Testis (tissue), 2 donors: ENCODE measurements around the gene AFF4.
A peak's percentile ranks its signal among the peaks of the same experiment; 100 is the strongest.

Experiments
- POLR2A ChIP-seq: fragments of 450-650 bp; IDR thresholded peaks from one replicate; pipeline ENCODE4 v1.6.1; 2017; ENCODE audit warnings: antibody characterized with exemption, mild to moderate bottlenecking, moderate library complexity
- TF ChIP-seq, protein P1 (sequence below), 3 experiments: fragments of 450-650 bp in 2 of 3; fragments of 200-600 bp in 1 of 3; sonication (generic) in 1 of 3; IDR thresholded peaks; one replicate each; pipeline ENCODE4 v1.5.1; 2016 to 2019; ENCODE audit warnings: antibody characterized with exemption in 3 of 3, mild to moderate bottlenecking in 2 of 3, moderate library complexity in 1 of 3

- peak; percentile 90 for TF ChIP-seq POLR2A
- TF ChIP-seq, protein P1, sequence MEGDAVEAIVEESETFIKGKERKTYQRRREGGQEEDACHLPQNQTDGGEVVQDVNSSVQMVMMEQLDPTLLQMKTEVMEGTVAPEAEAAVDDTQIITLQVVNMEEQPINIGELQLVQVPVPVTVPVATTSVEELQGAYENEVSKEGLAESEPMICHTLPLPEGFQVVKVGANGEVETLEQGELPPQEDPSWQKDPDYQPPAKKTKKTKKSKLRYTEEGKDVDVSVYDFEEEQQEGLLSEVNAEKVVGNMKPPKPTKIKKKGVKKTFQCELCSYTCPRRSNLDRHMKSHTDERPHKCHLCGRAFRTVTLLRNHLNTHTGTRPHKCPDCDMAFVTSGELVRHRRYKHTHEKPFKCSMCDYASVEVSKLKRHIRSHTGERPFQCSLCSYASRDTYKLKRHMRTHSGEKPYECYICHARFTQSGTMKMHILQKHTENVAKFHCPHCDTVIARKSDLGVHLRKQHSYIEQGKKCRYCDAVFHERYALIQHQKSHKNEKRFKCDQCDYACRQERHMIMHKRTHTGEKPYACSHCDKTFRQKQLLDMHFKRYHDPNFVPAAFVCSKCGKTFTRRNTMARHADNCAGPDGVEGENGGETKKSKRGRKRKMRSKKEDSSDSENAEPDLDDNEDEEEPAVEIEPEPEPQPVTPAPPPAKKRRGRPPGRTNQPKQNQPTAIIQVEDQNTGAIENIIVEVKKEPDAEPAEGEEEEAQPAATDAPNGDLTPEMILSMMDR (IDR thresholded peaks at IDR 0.05): no peak
These were observed at the start of gene AFF4 for GRCh38 chr5:132963171-132964104.
